ENCODE measurements around the gene DHRSX. TPM values are rescaled to one million over a fixed set of nuclear protein-coding genes. Genes with fewer than 3 reads are reported as not detected.
A peak's percentile ranks its signal among the peaks of the same experiment; 100 is the strongest.
"Not testable (repeated sequence)": the region's sequence is repeated elsewhere in the genome, so short reads cannot be mapped to it uniquely, and the experiment has no call there.

DHRSX gene
- total RNA-seq, 2 donors from 2014 or later = 24.0 to 35.7 TPM

DNA sequence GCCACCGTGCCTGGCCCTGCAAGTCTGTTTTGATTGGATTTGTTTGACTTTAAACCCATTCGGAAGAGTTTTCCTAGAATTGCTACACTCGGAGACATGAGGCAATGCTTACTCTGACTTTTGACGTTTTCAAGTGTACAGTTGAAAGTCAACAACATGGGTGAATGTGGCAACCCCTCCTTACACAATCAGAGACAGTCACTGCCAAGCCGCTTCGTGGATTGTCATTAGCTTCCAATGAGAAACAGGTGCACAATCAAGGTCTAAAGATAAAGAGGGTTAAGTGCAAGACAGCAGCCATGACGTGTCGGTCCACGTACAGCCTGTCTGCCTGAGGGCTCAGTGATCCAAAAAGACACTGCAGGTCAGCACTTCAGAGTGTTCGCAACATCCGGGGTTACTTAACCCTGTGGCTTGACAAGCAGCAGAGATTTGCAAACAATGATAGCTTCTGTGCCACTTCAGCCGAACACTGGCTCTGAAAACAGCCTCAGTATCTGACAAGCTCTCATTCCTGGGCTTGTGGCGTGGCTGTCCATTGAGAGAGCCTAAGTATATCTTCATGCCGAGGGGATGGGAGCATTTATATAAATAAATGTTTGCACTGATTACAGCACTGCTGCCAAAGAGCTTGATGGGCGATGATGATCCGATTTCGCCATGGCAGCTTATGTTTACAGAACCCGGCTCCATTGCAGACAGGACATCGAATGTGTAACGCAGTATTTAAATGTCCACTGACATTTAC, 180.0 kb downstream of the DHRSX start:
- ATAC-seq (no peak), DNase-seq (ENCODE audit: low spot score) (no peak)
- peaks cover 5% of the 10 kb centered on the region for H3K9me3 Mint-ChIP-seq
- no peaks in the 10 kb centered on the region for H3K27me3 Mint-ChIP-seq
- peaks cover 5% of the 10 kb centered on the region for H3K36me3 Mint-ChIP-seq
- H3K4me1 Mint-ChIP-seq (ENCODE audit: low read depth in 2 of 2) = peaks cover 7 to 15% of the 10 kb centered on the region in 2 donors
- H3K27ac Mint-ChIP-seq = no peak overlapping the region
- no peak overlapping the region for H3K4me3 Mint-ChIP-seq

- H3K27me3 Mint-ChIP-seq = no peaks in the 10 kb centered on the region
- DNase-seq (ENCODE audit: low spot score) (no peak), ATAC-seq (no peak)
- peaks cover 5 to 11% of the 10 kb centered on the region in 2 donors for H3K4me1 Mint-ChIP-seq (ENCODE audit: low read depth in 2 of 2)
- H3K36me3 Mint-ChIP-seq = no peaks in the 10 kb centered on the region
- no peak overlapping the region for H3K4me3 Mint-ChIP-seq
- H3K27ac Mint-ChIP-seq = no peak overlapping the region
- peaks cover 3% of the 10 kb centered on the region for H3K9me3 Mint-ChIP-seq
These were observed 180.7 kb downstream of the DHRSX start for GRCh38 chrX:2320089-2320488.

DNA sequence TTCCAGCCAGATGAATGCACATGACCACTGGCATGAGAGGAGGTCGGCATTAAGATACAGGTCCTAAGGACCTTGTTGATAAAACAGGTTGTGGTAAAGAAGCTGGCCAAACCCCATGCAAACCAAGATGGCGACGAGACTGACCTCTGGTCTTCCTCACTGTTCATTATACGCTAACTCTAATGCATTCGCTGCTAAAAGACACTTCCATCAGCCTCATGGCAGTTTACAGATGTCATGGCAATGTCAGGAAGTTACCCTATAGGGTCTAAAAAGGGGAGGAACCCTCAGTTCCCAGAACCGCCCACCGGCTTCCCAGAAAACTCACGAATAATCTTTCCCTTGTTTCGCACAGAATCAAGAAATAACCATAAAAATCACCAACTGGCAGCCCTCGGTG, 182.4 kb downstream of the DHRSX start:
- Mint-ChIP-seq H3K27ac (no peak overlapping the region), H3K36me3 (no peaks in the 10 kb centered on the region), H3K27me3 (no peaks in the 10 kb centered on the region), H3K4me3 (no peak overlapping the region), H3K4me1 (ENCODE audit: low read depth in 2 of 2) (peaks cover 0 to 7% of the 10 kb centered on the region in 2 donors), H3K9me3 (no peaks in the 10 kb centered on the region)
- no peak for DNase-seq (ENCODE audit: low spot score)
- ATAC-seq = no peak

GRCh38 chrX:2317527-2318055, 183.2 kb downstream of the DHRSX start:
- Mint-ChIP-seq H3K4me1 (ENCODE audit: low read depth in 2 of 2) (peaks cover 0 to 3% of the 10 kb centered on the region in 2 donors), H3K4me3 (no peak overlapping the region), H3K27me3 (no peaks in the 10 kb centered on the region), H3K36me3 (no peaks in the 10 kb centered on the region), H3K27ac (no peak overlapping the region), H3K9me3 (no peaks in the 10 kb centered on the region)
- ATAC-seq (no peak), DNase-seq (ENCODE audit: low spot score) (no peak)

DNA sequence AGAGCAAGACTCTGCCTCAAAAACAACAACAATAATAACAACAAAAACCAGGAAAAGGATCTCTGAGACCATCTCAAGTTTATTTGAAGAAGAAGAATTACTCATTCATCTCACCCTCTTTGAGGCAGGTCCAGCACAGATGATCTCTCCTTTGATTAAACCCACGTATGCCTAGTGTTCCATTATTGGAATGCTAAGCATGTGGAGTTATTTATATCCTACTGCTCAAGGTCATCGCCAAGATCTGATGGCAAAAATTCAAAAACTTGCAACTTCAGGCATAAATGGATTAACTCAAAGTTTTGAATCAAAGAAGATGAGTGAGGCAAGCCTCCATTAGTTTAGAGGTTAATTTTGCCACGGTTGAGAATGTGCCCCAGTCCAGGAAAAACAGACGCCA, 184.2 kb downstream of the DHRSX start:
- Mint-ChIP-seq H3K9me3 (no peaks in the 10 kb centered on the region), H3K27me3 (no peaks in the 10 kb centered on the region), H3K36me3 (peaks cover under 1% of the 10 kb centered on the region), H3K4me3 (no peak overlapping the region), H3K4me1 (ENCODE audit: low read depth in 2 of 2) (peaks cover 0 to 3% of the 10 kb centered on the region in 2 donors), H3K27ac (no peak overlapping the region)
- ATAC-seq (no peak), DNase-seq (ENCODE audit: low spot score) (no peak)

GRCh38 chrX:2315434-2315833, 185.3 kb downstream of the DHRSX start:
- no peak for ATAC-seq
- Mint-ChIP-seq H3K36me3 (peaks cover 6% of the 10 kb centered on the region), H3K27me3 (no peaks in the 10 kb centered on the region), H3K9me3 (no peaks in the 10 kb centered on the region), H3K4me3 (no peak overlapping the region), H3K27ac (no peak overlapping the region), H3K4me1 (ENCODE audit: low read depth in 2 of 2) (peaks cover 0 to 8% of the 10 kb centered on the region in 2 donors)
- no peak for DNase-seq (ENCODE audit: low spot score)

DNA sequence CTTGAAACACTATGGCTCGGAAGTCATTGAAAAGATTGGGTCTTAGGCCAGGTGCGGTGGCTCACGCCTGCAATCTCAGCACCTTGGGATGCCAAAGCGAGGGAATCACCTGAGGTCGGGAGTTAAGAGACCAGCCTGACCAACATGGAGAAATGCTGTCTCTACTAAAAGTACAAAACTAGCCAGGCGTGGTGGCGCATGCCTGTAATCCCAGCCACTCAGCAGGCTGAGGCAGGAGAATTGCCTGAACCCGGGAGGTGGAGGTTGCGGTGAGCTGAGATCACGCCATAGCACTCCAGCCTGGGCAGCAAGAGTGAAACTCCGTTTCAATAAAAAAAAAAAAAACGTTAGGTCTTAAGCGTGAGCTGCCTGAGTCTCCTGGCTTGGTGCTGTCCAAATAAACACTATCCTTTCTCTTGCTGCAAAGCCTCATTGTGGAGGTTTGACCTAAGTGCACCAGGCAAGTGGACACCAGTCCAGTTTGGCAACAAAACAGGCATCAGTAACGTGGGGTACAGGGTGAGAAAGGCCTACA, 185.9 kb downstream of the DHRSX start:
- no peak for DNase-seq (ENCODE audit: low spot score)
- ATAC-seq = no peak

DNA sequence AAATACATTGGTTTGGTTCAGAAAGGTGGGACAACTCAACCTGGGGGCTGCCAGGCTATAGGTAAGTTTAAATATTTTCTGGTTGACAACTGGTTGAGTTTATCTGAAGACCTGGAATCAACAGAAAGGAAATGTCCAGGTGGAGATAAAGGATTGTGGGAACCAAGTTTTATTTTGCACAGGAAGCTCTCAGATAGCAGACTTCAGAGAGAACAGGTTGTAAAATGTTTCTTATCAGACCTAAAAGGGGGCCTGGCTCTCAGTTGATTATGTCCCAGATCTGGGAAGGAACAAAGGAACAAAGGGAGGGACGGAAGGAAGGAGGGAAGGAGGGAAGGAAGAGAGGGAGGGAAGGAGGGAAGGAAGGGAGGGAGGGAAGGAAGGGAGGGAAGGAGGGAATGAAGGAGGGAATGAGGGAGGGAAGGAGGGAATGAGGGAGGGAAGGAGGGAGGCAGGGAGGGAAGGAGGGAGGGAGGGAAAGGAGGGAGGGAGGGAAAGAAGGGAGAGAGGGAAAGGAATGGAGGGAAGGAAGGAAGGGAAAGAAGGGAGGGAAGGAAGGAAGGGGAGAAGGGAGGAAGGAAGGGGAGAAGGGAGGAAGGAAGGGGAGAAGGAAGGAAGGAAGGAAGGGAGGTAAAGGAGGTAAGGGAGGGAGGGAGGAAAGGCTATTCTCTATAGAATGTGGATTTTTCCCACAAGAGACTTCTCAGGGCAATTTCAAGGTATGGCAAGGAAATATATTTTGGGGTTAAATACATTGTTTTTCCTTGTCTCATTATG, 186.7 kb downstream of the DHRSX start:
- Mint-ChIP-seq H3K4me1 (ENCODE audit: low read depth in 2 of 2) (peaks cover 2 to 8% of the 10 kb centered on the region in 2 donors), H3K4me3 (no peak overlapping the region), H3K9me3 (no peaks in the 10 kb centered on the region), H3K27me3 (no peaks in the 10 kb centered on the region), H3K27ac (no peak overlapping the region), H3K36me3 (peaks cover 6% of the 10 kb centered on the region)
- DNase-seq (ENCODE audit: low spot score) (no peak), ATAC-seq (no peak)

More for the DNA sequence above, 185.9 kb downstream of the DHRSX start:
- Mint-ChIP-seq H3K27me3 (no peaks in the 10 kb centered on the region), H3K36me3 (peaks cover 6% of the 10 kb centered on the region), H3K4me1 (ENCODE audit: low read depth in 2 of 2) (peaks cover 0 to 8% of the 10 kb centered on the region in 2 donors), H3K27ac (no peak overlapping the region), H3K4me3 (no peak overlapping the region), H3K9me3 (no peaks in the 10 kb centered on the region)

- not testable (repeated sequence) for ATAC-seq; H3K36me3 Mint-ChIP-seq; H3K4me1 Mint-ChIP-seq (ENCODE audit: low read depth in 2 of 2); H3K4me3 Mint-ChIP-seq; H3K9me3 Mint-ChIP-seq; H3K27ac Mint-ChIP-seq; H3K27me3 Mint-ChIP-seq; DNase-seq (ENCODE audit: low spot score)
These were observed 188.7 kb downstream of the DHRSX start for GRCh38 chrX:2312061-2312591.

GRCh38 chrX:2311501-2311900, 189.3 kb downstream of the DHRSX start:
- H3K4me3 Mint-ChIP-seq = no peak overlapping the region
- ATAC-seq = no peak
- no peak for DNase-seq (ENCODE audit: low spot score)
- no peaks in the 10 kb centered on the region for H3K9me3 Mint-ChIP-seq
- H3K27ac Mint-ChIP-seq = no peak overlapping the region
- peaks cover 13% of the 10 kb centered on the region for H3K36me3 Mint-ChIP-seq
- peaks cover 5% of the 10 kb centered on the region in 2 donors for H3K4me1 Mint-ChIP-seq (ENCODE audit: low read depth in 2 of 2)
- no peaks in the 10 kb centered on the region for H3K27me3 Mint-ChIP-seq

- no peaks in the 10 kb centered on the region for H3K27me3 Mint-ChIP-seq
- DNase-seq (ENCODE audit: low spot score) (no peak), ATAC-seq (no peak)
- H3K36me3 Mint-ChIP-seq = peaks cover 11% of the 10 kb centered on the region
- no peak overlapping the region for H3K27ac Mint-ChIP-seq
- H3K9me3 Mint-ChIP-seq = peaks cover 15% of the 10 kb centered on the region
- no peak overlapping the region for H3K4me3 Mint-ChIP-seq
- peaks cover 4 to 5% of the 10 kb centered on the region in 2 donors for H3K4me1 Mint-ChIP-seq (ENCODE audit: low read depth in 2 of 2)
These were observed 198.9 kb downstream of the DHRSX start for GRCh38 chrX:2301901-2302300.

DNA sequence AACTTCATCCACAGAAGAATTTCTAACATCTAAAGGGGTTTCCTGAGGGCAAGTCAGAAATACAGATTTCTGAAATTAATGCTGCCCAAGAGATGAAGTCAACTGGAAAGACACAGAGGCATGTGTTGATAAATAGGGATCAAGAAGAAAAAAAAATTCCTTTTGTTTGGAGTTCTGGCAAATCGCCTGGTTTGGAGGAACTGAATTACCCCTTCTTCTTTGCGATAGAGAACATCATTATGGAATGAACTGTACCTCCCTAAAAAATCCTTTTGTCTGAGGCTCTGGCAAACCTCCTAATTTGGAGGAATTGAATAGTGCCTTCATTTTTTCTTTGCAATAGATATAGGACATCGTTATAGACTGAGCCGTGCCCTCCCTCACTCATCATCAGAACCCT, 200.9 kb downstream of the DHRSX start:
- peaks cover 1 to 5% of the 10 kb centered on the region in 2 donors for H3K4me1 Mint-ChIP-seq (ENCODE audit: low read depth in 2 of 2)
- no peak for DNase-seq (ENCODE audit: low spot score)
- peaks cover 17% of the 10 kb centered on the region for H3K9me3 Mint-ChIP-seq
- H3K36me3 Mint-ChIP-seq = peaks cover 6% of the 10 kb centered on the region
- no peak overlapping the region for H3K4me3 Mint-ChIP-seq
- no peak overlapping the region for H3K27ac Mint-ChIP-seq
- no peak for ATAC-seq
- no peaks in the 10 kb centered on the region for H3K27me3 Mint-ChIP-seq

GRCh38 chrX:2286731-2287130, 214.0 kb downstream of the DHRSX start:
- DNase-seq (ENCODE audit: low spot score) = no peak
- peaks cover 12 to 14% of the 10 kb centered on the region in 2 donors for H3K4me1 Mint-ChIP-seq (ENCODE audit: low read depth in 2 of 2)
- no peak overlapping the region for H3K27ac Mint-ChIP-seq
- H3K27me3 Mint-ChIP-seq = no peaks in the 10 kb centered on the region
- H3K36me3 Mint-ChIP-seq = peaks cover 25% of the 10 kb centered on the region
- no peaks in the 10 kb centered on the region for H3K9me3 Mint-ChIP-seq
- H3K4me3 Mint-ChIP-seq = no peak overlapping the region
- peak in 1 of 2 donors; percentile 61 for ATAC-seq

GRCh38 chrX:2284601-2285000, 216.2 kb downstream of the DHRSX start:
- Mint-ChIP-seq H3K4me3 (no peak overlapping the region), H3K36me3 (peaks cover 18% of the 10 kb centered on the region), H3K4me1 (ENCODE audit: low read depth in 2 of 2) (peaks cover 12 to 14% of the 10 kb centered on the region in 2 donors), H3K27me3 (no peaks in the 10 kb centered on the region), H3K27ac (peak overlapping the region in 1 of 2 donors; percentile 39), H3K9me3 (no peaks in the 10 kb centered on the region)
- ATAC-seq = no peak
- DNase-seq (ENCODE audit: low spot score) = no peak
